ENCODE results near the gene OR2T8.
"Not testable (repeated sequence)": the region's sequence is repeated elsewhere in the genome, so short reads cannot be mapped to it uniquely, and the experiment has no call there.

Gene OR2T8

GRCh38 chr1:247923941-247924340 lies 3.9 kb downstream of the OR2T8 start:
- no peak for TF ChIP-seq CTCF (IDR thresholded peaks at IDR 0.05; ENCODE audit: low read depth, low read length, missing control alignments)
- in situ Hi-C loops (cut with HindIII; ENCODE audit: low sequenced_read_pairs) = no loop called here
- DNase-seq (ENCODE audit: low read depth) = no peak
- no peak overlapping the region for H3K4me3 ChIP-seq (ENCODE audit: low read depth, low read length)

- no peak within 1 kb of the TSS for H3K4me3 ChIP-seq (ENCODE audit: low read depth, low read length)
- DNase-seq (ENCODE audit: low read depth) = no peak
- in situ Hi-C loops (cut with HindIII; ENCODE audit: low sequenced_read_pairs) = no loop called here
- no peak for TF ChIP-seq CTCF (IDR thresholded peaks at IDR 0.05; ENCODE audit: low read depth, low read length, missing control alignments)
Observed at GRCh38 chr1:247924868-247925267, 4.8 kb downstream of the OR2T8 start, which contains the start of gene OR2AJ1. Gene OR2AJ1, plus strand, starts transcription at chr1:247924889. Its CDS starts 8,880 bp downstream, at chr1:247933769.

- no peak for TF ChIP-seq CTCF (IDR thresholded peaks at IDR 0.05; ENCODE audit: low read depth, low read length, missing control alignments)
- in situ Hi-C loops (cut with HindIII; ENCODE audit: low sequenced_read_pairs) = no loop called here
- no peak for DNase-seq (ENCODE audit: low read depth)
- no peak overlapping the region for H3K4me3 ChIP-seq (ENCODE audit: low read depth, low read length)
Observed at GRCh38 chr1:247933989-247934388, 13.9 kb downstream of the OR2T8 start.

GRCh38 chr1:247935781-247936180 lies 15.7 kb downstream of the OR2T8 start:
- TF ChIP-seq CTCF (IDR thresholded peaks at IDR 0.05; ENCODE audit: low read depth, low read length, missing control alignments) = no peak
- in situ Hi-C loops (cut with HindIII; ENCODE audit: low sequenced_read_pairs) = no loop called here
- H3K4me3 ChIP-seq (ENCODE audit: low read depth, low read length) = no peak overlapping the region
- DNase-seq (ENCODE audit: low read depth) = no peak

GRCh38 chr1:247936415-247936814 lies 16.4 kb downstream of the OR2T8 start:
- DNase-seq (ENCODE audit: low read depth) = no peak
- no peak overlapping the region for H3K4me3 ChIP-seq (ENCODE audit: low read depth, low read length)
- in situ Hi-C loops (cut with HindIII; ENCODE audit: low sequenced_read_pairs) = no loop called here
- TF ChIP-seq CTCF (IDR thresholded peaks at IDR 0.05; ENCODE audit: low read depth, low read length, missing control alignments) = no peak

- TF ChIP-seq CTCF (IDR thresholded peaks at IDR 0.05; ENCODE audit: low read depth, low read length, missing control alignments) = peak; percentile 81
- in situ Hi-C loops (cut with HindIII; ENCODE audit: low sequenced_read_pairs) = not testable (repeated sequence)
- DNase-seq (ENCODE audit: low read depth) = peak; percentile 27
- H3K4me3 ChIP-seq (ENCODE audit: low read depth, low read length) = peak overlapping the region; percentile 51
Observed at GRCh38 chr1:247936965-247937734, 17.1 kb downstream of the OR2T8 start.

All from astrocyte of the cerebellum (primary cell).